HepG2 (cell line): ENCODE results near the gene BPI. TPM values are rescaled to one million over a fixed set of nuclear protein-coding genes. Genes with fewer than 3 reads are reported as not detected.

Source experiments
- ATAC-seq: fragments of 200-7000 bp; cut with Tn5 transposase; 3 replicates; pipeline ENCODE4 v1.9.1; 2020; ENCODE audit warnings: mild to moderate bottlenecking, moderate library complexity
- BruUV-seq: library from RNA; stranded (reverse); fragments of 400-500 nt; replicated peaks from 2 replicates; lab custom pipeline; 2021; lab: Mats Ljungman, UMichigan
- CTCF ChIA-PET: fragments of 300-600 bp; formaldehyde crosslinking; extraction: SDS; loops from one replicate; lab custom pipeline; 2021; ENCODE audit warnings: low total read pairs, inconsistent platforms, low intra/inter-chr PET ratio; lab: Yijun Ruan, JAX
- POLR2A ChIA-PET: fragments of 350-600 bp; sonication (Branson Sonifier 250); formaldehyde crosslinking; loops from one replicate; lab custom pipeline; 2020; ENCODE audit warnings: antibody characterized with exemption, inconsistent platforms; lab: Yijun Ruan, JAX
- DNase-seq: peaks from one replicate; pipeline ENCODE4 v3.0.0-alpha.2; 2015; ENCODE audit warnings: low spot score
- FAIRE-seq: peaks from 3 replicates; lab custom pipeline; 2011; peaks lifted over from hg19 to GRCh38; lab: Jason Lieb, UNC
- H2AFZ ChIP-seq: one replicate; pipeline ENCODE4 v1.6.1; 2011; ENCODE audit warnings: low read length, inconsistent platforms
- H3K27ac ChIP-seq: fragments of 300-600 bp; 3 replicates; pipeline ENCODE4 v1.8.0; 2011; ENCODE audit warnings: mixed run types, mild to moderate bottlenecking, mixed read lengths, low read length, inconsistent platforms; ENCODE audit not compliant: insufficient read depth; ENCODE audit errors: extremely low read length
- H3K27me3 ChIP-seq, 2 experiments: fragments of 200-600 bp in 1 of 2; 2 replicates in 1 of 2; 3 replicates in 1 of 2; pipeline versions ENCODE4 v1.6.0 to v1.8.0; 2011; ENCODE audit warnings: low read length in 2 of 2, mild to moderate bottlenecking in 2 of 2, moderate library complexity in 2 of 2, inconsistent platforms in 1 of 2; ENCODE audit not compliant: insufficient read depth in 2 of 2, control insufficient read depth in 1 of 2
- H3K36me3 ChIP-seq, 2 experiments: fragments of 200-600 bp in 1 of 2; replicated peaks in 1 of 2; 2 replicates in 1 of 2; 3 replicates in 1 of 2; pipeline versions ENCODE4 v1.5.1 to v1.8.0; 2011; ENCODE audit warnings: low read length in 2 of 2, inconsistent platforms in 1 of 2; ENCODE audit not compliant: insufficient read depth in 2 of 2, control insufficient read depth in 1 of 2
- H3K4me1 ChIP-seq: 2 replicates; pipeline ENCODE4 v1.5.1; 2012; ENCODE audit warnings: low read length, inconsistent platforms; ENCODE audit not compliant: insufficient read depth
- H3K4me2 ChIP-seq: 2 replicates; pipeline ENCODE4 v1.6.0; 2011; ENCODE audit warnings: low read depth, low read length, inconsistent platforms
- H3K4me3 ChIP-seq, 3 experiments: fragments of 200-600 bp in 1 of 3; sonication (generic), shearing (Covaris generic) in 1 of 3; replicated peaks in 1 of 3; 2 replicates each; pipeline ENCODE4 v1.5.1; 2011 to 2016; ENCODE audit warnings: low read length in 3 of 3, inconsistent platforms in 2 of 3, low read depth in 2 of 3, mild to moderate bottlenecking in 2 of 3, control low read depth in 1 of 3, mixed read lengths in 1 of 3; ENCODE audit not compliant: insufficient read depth in 1 of 3
- H3K79me2 ChIP-seq: one replicate; pipeline ENCODE4 v1.6.1; 2011; ENCODE audit warnings: low read length, inconsistent platforms; ENCODE audit not compliant: insufficient read depth
- H3K9ac ChIP-seq: 2 replicates; pipeline ENCODE4 v1.6.0; 2011; ENCODE audit warnings: mild to moderate bottlenecking, low read depth, low read length, inconsistent platforms; ENCODE audit not compliant: insufficient read depth
- H3K9me3 ChIP-seq: 2 replicates; pipeline ENCODE4 v1.5.1; 2012; ENCODE audit warnings: mild to moderate bottlenecking, low read length
- H4K20me1 ChIP-seq: 2 replicates; pipeline ENCODE4 v1.6.0; 2011; ENCODE audit warnings: inconsistent platforms, mild to moderate bottlenecking, low read length, moderate library complexity; ENCODE audit not compliant: insufficient read depth
- BCL6 ChIP-seq: IDR thresholded peaks from 2 replicates; pipeline ENCODE4 v1.6.1; 2016; ENCODE audit warnings: missing genetic modification reagents, missing compliant biosample characterization
- DDIT3 ChIP-seq: sonication (generic); formaldehyde crosslinking; IDR thresholded peaks from 2 replicates; pipeline ENCODE4 v1.4.0; 2020; ENCODE audit warnings: mild to moderate bottlenecking, missing genetic modification reagents
- EEA1 ChIP-seq: sonication (generic); formaldehyde crosslinking; IDR thresholded peaks from 2 replicates; pipeline ENCODE4 v1.5.1; 2020; ENCODE audit warnings: mild to moderate bottlenecking, missing genetic modification reagents, borderline replicate concordance
- JUND ChIP-seq: sonication (generic); formaldehyde crosslinking; IDR thresholded peaks from 2 replicates; pipeline ENCODE4 v1.8.0; 2022; ENCODE audit warnings: mild to moderate bottlenecking, missing genetic modification reagents
- MAZ ChIP-seq, 2 experiments: sonication (generic) in 1 of 2; formaldehyde crosslinking in 1 of 2; IDR thresholded peaks; 2 replicates each; pipeline versions ENCODE4 v1.5.0 to v1.6.1; 2012 to 2020; ENCODE audit warnings: low read depth in 2 of 2, mild to moderate bottlenecking in 2 of 2, borderline replicate concordance in 1 of 2, improper control_type of control experiment in 1 of 2, low read length in 1 of 2, missing genetic modification reagents in 1 of 2, moderate library complexity in 1 of 2
- NFAT5 ChIP-seq: sonication (generic); formaldehyde crosslinking; IDR thresholded peaks from 2 replicates; pipeline ENCODE4 v1.4.0; 2020; ENCODE audit warnings: missing genetic modification reagents
- PRPF4 ChIP-seq: fragments of 200-400 bp; formaldehyde crosslinking; IDR thresholded peaks from 2 replicates; pipeline ENCODE4 v1.6.1; 2016; ENCODE audit warnings: low read length, low read depth; ENCODE audit not compliant: poor library complexity, severe bottlenecking
- SP1 ChIP-seq, 2 experiments: fragments of 450-650 bp in 1 of 2; sonication (generic) in 1 of 2; formaldehyde crosslinking in 1 of 2; IDR thresholded peaks; 2 replicates each; pipeline versions ENCODE4 v1.4.0 to v1.6.1; 2016 to 2020; ENCODE audit warnings: missing genetic modification reagents in 1 of 2
- ZNF143 ChIP-seq: sonication (generic); formaldehyde crosslinking; IDR thresholded peaks from 2 replicates; pipeline ENCODE4 v1.4.0; 2020; ENCODE audit warnings: missing genetic modification reagents
- ZNF446 ChIP-seq: sonication (generic); formaldehyde crosslinking; IDR thresholded peaks from 2 replicates; pipeline ENCODE4 v1.5.0; 2020; ENCODE audit warnings: mild to moderate bottlenecking, missing genetic modification reagents
- ZNF530 ChIP-seq: sonication (generic); formaldehyde crosslinking; IDR thresholded peaks from 2 replicates; pipeline ENCODE4 v1.5.0; 2020; ENCODE audit warnings: low read depth, mild to moderate bottlenecking, missing genetic modification reagents
- WGBS: methylation state at CpG from one replicate; pipeline ENCODE4 v1.1.6; 2017; ENCODE audit warnings: low lambda C conversion rate; 5-methylcytosine and 5-hydroxymethylcytosine counted together
- in situ Hi-C: cut with HindIII; loops from 2 replicates; pipeline ENCODE4 v1.10.0; 2017; ENCODE audit warnings: low pct_unique_long_range_greater_than_20kb; ENCODE audit not compliant: extremely low pct_ligation_motif_present
- intact Hi-C: fragments of 100-400 bp; cut with micrococcal nuclease; formaldehyde crosslinking; loops from one replicate; pipeline ENCODE4 v1.10.0; 2022; ENCODE audit not compliant: unreplicated experiment
- polyA plus RNA-seq, 8 experiments: library from polyadenylated mRNA; depleted of rRNA in 3 of 8; stranded (reverse) in 7 of 8; unstranded in 1 of 8; fragments of >200 nt; fragmentation: Illumina TruSeq in 4 of 8; extraction: Trizol in 4 of 8; gene quantifications; 2 replicates each; pipeline versions ENCODE4 v1.2.1 to v1.2.3, GENCODE V29; 2011 to 2016; ENCODE audit warnings: low read depth in 4 of 8, missing spikeins in 1 of 8, mixed read lengths in 1 of 8; ENCODE audit not compliant: insufficient read depth in 1 of 8
- total RNA-seq, 5 experiments: library from RNA; depleted of rRNA; stranded (reverse); fragments of >200 nt; fragmentation: Illumina TruSeq; extraction: Trizol; gene quantifications; 2 replicates each; pipeline ENCODE4 v1.2.3, GENCODE V29; 2016; ENCODE audit warnings: low read depth in 1 of 5

Gene BPI
- total and polyA plus RNA-seq, 2 of the 13 experiments (the other 11 are each of a cell fraction or from before 2014, with no cell fraction given), result not detected

DNA sequence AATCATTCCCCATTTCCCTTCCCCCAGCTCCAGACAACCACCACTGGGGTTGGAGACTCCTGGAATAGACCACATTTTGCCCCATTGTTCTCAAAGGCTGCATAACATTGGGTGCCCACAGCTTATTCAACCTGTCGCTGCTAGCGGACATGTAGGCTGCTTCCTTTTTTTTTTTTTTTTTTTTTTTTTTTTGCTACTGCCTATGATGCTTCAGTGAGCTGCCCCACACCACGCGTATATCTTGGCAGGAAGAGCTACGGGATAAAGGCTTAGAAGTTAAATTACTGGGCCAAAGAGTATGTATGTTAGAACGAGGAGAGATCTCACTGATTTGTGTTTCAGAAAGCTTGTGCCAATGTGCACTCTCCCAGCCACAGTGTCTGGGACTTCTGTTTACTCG lies 49.4 kb downstream of the BPI start:
- Histone ChIP-seq H3K27ac (no peak overlapping the region), H3K4me1 (peaks cover 13% of the 10 kb centered on the region), H3K36me3 (no peaks in the 10 kb centered on the region), H3K27me3 (no peaks in the 10 kb centered on the region), H4K20me1 (no peaks in the 10 kb centered on the region), H3K9ac (no peak overlapping the region), H3K79me2 (no peaks in the 10 kb centered on the region), H3K9me3 (no peaks in the 10 kb centered on the region), H2AFZ (no peak overlapping the region), H3K4me3 (no peak overlapping the region), H3K4me2 (no peak overlapping the region)
- POLR2A ChIA-PET, result no interaction called here
- FAIRE-seq, result no peak
- CTCF ChIA-PET, result no interaction called here
- intact Hi-C loops, result no loop called here
- no peak for ATAC-seq
- BruUV-seq, result no TSS peak
- in situ Hi-C loops, result no loop called here
- 55% methylated on average over 7 of the region's 7 CpGs for WGBS
- DNase-seq, result no peak
- TF ChIP-seq NFAT5 (CRISPR knock-in tag) (no peak), SP1 (IDR thresholded peaks at IDR 0.05) (no peak), SP1 (CRISPR knock-in tag; IDR thresholded peaks at IDR 0.05) (no peak), ZNF143 (CRISPR knock-in tag) (no peak), BCL6 (CRISPR knock-in tag) (no peak), MAZ (IDR thresholded peaks at IDR 0.05; ENCODE audit: borderline replicate concordance, low read depth, low read length) (no peak), MAZ (CRISPR knock-in tag; IDR thresholded peaks at IDR 0.05; ENCODE audit: low read depth) (no peak), DDIT3 (CRISPR knock-in tag) (no peak), EEA1 (CRISPR knock-in tag) (no peak), ZNF530 (no peak), JUND (no peak), ZNF446 (no peak), PRPF4 (no peak)
